NB4 (cell line): ENCODE data around the gene INVS.

Source experiments
- DNase-seq: peaks from one replicate; pipeline ENCODE4 v3.0.0; 2010; ENCODE audit warnings: low read depth
- H3K4me3 ChIP-seq: one replicate; pipeline ENCODE4 v1.5.1; 2011; ENCODE audit warnings: mild to moderate bottlenecking, low read depth, low read length, moderate library complexity
- MYC ChIP-seq: IDR thresholded peaks from 2 replicates; pipeline ENCODE4 v1.6.1; 2011; ENCODE audit warnings: low read depth, low read length
- POLR2A ChIP-seq: IDR thresholded peaks from 2 replicates; pipeline ENCODE4 v1.6.1; 2011; ENCODE audit warnings: mild to moderate bottlenecking; ENCODE audit not compliant: insufficient read length; ENCODE audit errors: extremely low read depth
- TF ChIP-seq, protein P1 (sequence below): IDR thresholded peaks from one replicate; pipeline ENCODE4 v1.5.1; 2012; ENCODE audit warnings: low read depth, low read length
- TF ChIP-seq, protein P2 (sequence below): IDR thresholded peaks from 2 replicates; pipeline ENCODE4 v1.6.1; 2011; ENCODE audit warnings: low read depth, low read length

The INVS gene

DNA sequence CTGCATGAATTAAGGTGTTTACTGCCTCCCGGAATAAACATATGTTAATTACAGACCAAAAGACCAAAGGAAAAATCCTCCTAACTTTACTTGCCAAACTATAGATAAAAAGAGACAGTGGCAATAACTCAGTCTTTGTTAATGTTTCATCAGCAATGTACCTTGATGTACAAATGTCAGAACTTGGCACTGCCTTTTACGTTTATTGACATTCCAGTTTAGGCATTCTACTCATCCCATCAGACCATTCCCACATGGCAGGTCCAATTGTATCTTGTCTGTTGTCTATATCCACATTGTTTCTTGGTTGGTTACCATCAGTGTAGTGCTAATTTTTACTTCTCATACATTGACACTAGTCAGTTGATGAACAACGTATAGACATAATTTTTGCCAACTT is 168.2 kb downstream of the INVS start:
- no peak for DNase-seq
- TF ChIP-seq POLR2A, result no peak

DNA sequence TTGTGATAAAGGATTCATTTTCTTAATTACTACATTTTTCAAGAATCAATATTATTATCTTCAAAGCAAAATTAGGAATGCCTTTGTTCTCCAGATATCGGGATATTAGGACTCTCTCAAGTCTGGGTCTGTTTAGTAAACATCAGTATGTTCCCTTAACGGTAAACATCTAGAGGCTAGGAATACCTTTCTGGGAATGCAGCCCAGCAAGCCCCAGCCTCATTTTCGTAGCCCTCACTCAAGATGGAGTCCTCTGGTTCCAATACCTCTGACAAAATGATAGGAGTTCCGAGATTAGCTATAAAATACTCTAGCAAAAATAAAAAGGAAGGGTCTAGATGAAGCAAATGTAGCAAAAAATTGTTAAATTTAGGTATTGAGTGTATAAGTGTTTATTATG is 169.2 kb downstream of the INVS start:
- DNase-seq, result no peak
- no peak overlapping the region for H3K4me3 ChIP-seq
- TF ChIP-seq, protein P1, sequence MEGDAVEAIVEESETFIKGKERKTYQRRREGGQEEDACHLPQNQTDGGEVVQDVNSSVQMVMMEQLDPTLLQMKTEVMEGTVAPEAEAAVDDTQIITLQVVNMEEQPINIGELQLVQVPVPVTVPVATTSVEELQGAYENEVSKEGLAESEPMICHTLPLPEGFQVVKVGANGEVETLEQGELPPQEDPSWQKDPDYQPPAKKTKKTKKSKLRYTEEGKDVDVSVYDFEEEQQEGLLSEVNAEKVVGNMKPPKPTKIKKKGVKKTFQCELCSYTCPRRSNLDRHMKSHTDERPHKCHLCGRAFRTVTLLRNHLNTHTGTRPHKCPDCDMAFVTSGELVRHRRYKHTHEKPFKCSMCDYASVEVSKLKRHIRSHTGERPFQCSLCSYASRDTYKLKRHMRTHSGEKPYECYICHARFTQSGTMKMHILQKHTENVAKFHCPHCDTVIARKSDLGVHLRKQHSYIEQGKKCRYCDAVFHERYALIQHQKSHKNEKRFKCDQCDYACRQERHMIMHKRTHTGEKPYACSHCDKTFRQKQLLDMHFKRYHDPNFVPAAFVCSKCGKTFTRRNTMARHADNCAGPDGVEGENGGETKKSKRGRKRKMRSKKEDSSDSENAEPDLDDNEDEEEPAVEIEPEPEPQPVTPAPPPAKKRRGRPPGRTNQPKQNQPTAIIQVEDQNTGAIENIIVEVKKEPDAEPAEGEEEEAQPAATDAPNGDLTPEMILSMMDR, result no peak
- TF ChIP-seq, protein P2, sequence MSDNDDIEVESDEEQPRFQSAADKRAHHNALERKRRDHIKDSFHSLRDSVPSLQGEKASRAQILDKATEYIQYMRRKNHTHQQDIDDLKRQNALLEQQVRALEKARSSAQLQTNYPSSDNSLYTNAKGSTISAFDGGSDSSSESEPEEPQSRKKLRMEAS, result no peak
- no peak for TF ChIP-seq POLR2A
- no peak for TF ChIP-seq MYC

More for the DNA sequence above, 168.2 kb downstream of the INVS start:
- H3K4me3 ChIP-seq, result no peak overlapping the region

DNA sequence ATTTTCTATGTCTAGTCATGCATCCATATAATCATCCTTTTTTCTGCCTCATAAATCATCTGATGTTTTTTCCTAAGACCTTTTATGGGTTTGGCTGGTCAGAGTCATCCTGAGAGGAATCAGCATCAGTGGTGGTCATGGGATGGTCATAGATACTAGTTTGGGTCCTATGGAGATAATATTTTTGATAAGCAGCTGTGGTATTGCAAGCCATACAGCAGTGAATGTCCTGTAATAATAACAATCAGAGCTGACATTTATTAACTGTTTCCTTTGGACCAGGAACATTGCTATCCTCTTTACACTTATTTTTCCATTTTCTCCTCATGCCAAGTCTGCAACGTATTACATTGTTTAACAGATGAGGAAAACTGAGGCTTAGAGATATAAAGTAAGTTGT is 170.6 kb downstream of the INVS start:
- TF ChIP-seq POLR2A (no peak), MYC (no peak)
- TF ChIP-seq, protein P2, result no peak
- TF ChIP-seq, protein P1, result no peak
- no peak overlapping the region for H3K4me3 ChIP-seq
- DNase-seq, result no peak

DNA sequence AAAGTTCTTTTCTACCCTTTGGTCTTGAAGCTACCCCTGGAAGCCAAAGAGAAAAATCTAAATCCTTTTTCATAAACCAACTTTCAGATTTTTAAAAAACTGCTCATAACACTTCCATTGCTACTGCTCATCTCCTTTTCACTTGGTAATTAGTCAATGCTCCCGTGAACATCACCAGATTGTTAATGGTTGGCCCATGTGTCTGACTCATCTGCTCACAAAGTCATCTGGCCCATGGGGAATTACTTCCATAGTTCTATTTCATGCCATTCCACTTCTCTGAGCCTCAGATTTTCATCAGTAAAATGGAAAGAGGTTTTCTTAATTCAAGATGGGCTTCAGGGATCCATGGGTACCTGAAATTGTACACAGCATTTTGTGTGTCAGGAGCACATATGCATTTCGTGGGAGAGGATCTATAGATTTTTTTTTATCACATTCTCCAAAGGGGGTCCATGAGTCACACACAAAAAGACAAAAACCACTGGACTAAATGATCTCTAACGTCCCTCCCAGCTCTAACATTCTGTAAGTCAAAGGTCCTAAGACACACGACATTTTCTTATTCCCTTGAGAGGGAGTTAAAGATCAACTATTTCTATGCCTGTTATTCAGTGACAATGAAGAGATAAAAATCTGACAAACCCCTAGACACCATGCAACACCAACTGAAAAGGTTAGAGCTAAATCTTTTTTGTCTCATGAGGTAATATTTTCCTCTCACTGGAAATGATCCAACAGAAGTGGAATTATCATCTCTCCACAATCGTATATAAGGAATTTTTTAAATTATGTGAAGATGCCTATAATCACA is 178.3 kb downstream of the INVS start:
- peak; percentile 54 for DNase-seq
- no peak overlapping the region for H3K4me3 ChIP-seq
- TF ChIP-seq, protein P1, result no peak
- no peak for TF ChIP-seq MYC
- TF ChIP-seq, protein P2, result no peak
- no peak for TF ChIP-seq POLR2A

DNA sequence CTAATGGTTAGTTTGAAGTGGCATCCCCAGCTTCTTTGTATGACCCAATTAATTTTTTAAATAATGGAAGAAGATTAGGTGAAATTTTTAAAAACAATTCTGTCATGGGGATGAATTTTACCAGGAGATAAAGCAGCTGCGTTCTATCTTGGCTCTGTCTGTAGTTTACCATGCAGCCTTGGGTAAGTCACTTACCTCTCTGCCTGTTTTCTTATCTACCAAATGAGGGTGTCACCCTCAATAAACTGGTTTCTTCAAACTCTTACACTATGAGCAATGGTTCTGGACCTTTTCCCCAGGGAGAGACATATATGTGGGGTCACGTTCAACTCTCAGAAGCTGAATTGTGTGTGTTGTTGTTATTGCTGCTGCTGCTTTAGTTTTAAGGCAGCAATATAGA is 182.0 kb downstream of the INVS start:
- no peak overlapping the region for H3K4me3 ChIP-seq
- no peak for DNase-seq
- TF ChIP-seq, protein P1, result no peak
- TF ChIP-seq, protein P2, result no peak
- TF ChIP-seq POLR2A (no peak), MYC (no peak)

DNA sequence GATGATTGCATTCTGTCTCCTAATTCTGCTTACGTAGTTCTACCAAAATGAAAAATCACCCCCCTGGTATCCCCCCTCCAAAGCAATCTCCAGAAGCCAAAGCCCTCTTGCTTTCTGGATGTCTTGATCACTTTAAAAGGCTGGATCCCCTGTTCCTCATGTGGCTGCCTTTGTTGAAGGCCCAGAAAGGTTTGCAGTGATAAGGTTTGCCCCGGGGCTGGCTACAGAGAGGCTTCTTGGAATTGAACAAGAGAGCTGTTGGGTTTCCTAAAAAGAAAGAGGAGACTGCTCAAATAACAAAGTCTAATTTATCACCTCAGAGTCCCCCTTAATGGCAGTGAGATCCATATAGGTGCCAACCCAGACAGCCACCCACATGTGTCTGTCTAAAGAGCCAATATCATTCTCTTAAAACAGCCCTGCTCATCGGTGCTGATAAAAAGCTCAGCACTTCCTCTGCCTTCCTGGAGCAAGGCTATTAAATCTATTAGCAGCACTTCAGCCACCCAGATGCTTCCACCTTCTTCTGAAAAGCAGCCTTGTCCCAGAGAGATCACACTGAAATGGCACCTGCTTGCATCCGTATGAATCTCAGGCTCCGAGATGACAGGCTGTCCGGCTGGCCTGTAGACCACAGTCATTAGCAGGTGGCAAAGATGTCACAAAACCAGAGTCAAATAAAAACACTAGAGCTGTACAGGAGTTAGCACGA is 182.8 kb downstream of the INVS start:
- TF ChIP-seq POLR2A, result no peak
- TF ChIP-seq, protein P1, result no peak
- H3K4me3 ChIP-seq, result no peak overlapping the region
- DNase-seq, result no peak
